T-cell (primary cell): ENCODE data around the gene LMO4. TPM values are rescaled to one million over a fixed set of nuclear protein-coding genes. Genes with fewer than 3 reads are reported as not detected.
A peak's percentile ranks its signal among the peaks of the same experiment; 100 is the strongest.

ENCODE experiments used
- ATAC-seq, 4 experiments: fragments of 200-7000 bp in 3 of 4; fragments of 150-1000 bp in 1 of 4; cut with Tn5 transposase; replicated peaks in 1 of 4; 1 replicate in 3 of 4; 2 replicates in 1 of 4; pipeline ENCODE4 v1.10.0; 2021; ENCODE audit warnings: moderate library complexity in 3 of 4, mild to moderate bottlenecking in 2 of 4, moderate number of reproducible peaks in 1 of 4
- CTCF ChIA-PET, 2 donors: fragments of 300-600 bp; sonication (Branson Sonifier 250); formaldehyde crosslinking; loops; one replicate each; lab custom pipeline; 2022; ENCODE audit warnings: antibody characterized with exemption in 2 of 2; lab: Charles Lee
- POLR2A ChIA-PET, 2 donors: fragments of 300-600 bp; sonication (Branson Sonifier 250); formaldehyde crosslinking; loops; one replicate each; lab custom pipeline; 2022; ENCODE audit warnings: antibody characterized with exemption in 2 of 2; lab: Charles Lee
- DNase-seq, 35 experiments: peaks; one replicate each; pipeline versions ENCODE4 v3.0.0 to v3.0.0-alpha.2; 2013 to 2023
- H3K27ac ChIP-seq: one replicate; pipeline ENCODE4 v1.5.1; 2013; ENCODE audit warnings: low read length
- H3K27me3 ChIP-seq, 2 experiments: replicated peaks in 1 of 2; 1 replicate in 1 of 2; 2 replicates in 1 of 2; pipeline versions ENCODE4 v1.6.1 to v1.7.0; 2013; ENCODE audit warnings: low read length in 1 of 2, mixed read lengths in 1 of 2; ENCODE audit not compliant: control insufficient read depth in 2 of 2, insufficient read depth in 2 of 2; ENCODE audit errors: extremely low read depth in 1 of 2
- H3K36me3 ChIP-seq, 2 donors: 1 replicate in 1 of 2; 2 replicates in 1 of 2; pipeline versions ENCODE4 v1.6.1 to v1.7.0; 2013; ENCODE audit warnings: low read length in 1 of 2; ENCODE audit not compliant: control insufficient read depth in 2 of 2, insufficient read depth in 1 of 2; ENCODE audit errors: extremely low read depth in 1 of 2
- H3K4me1 ChIP-seq, 2 experiments: 1 replicate in 1 of 2; 2 replicates in 1 of 2; pipeline versions ENCODE4 v1.6.1 to v1.7.0; 2013; ENCODE audit warnings: low read length in 2 of 2, mixed read lengths in 1 of 2; ENCODE audit not compliant: insufficient read depth in 2 of 2, control insufficient read depth in 1 of 2; ENCODE audit errors: extremely low read depth in 1 of 2
- H3K4me3 ChIP-seq, 2 donors: 1 replicate in 1 of 2; 2 replicates in 1 of 2; pipeline versions ENCODE4 v1.5.1 to v1.7.0; 2013; ENCODE audit warnings: mild to moderate bottlenecking in 2 of 2, low read length in 1 of 2, moderate library complexity in 1 of 2; ENCODE audit not compliant: control insufficient read depth in 1 of 2; ENCODE audit errors: extremely low read depth in 1 of 2
- H3K9me3 ChIP-seq: 2 replicates; pipeline ENCODE4 v1.7.0; 2013
- H3K27ac Mint-ChIP-seq, 2 donors: one replicate each; pipeline ENCODE4 v1.8.0; 2020 to 2021; ENCODE audit warnings: mild to moderate bottlenecking in 2 of 2, mixed read lengths in 2 of 2
- H3K27me3 Mint-ChIP-seq, 2 donors: one replicate each; pipeline ENCODE4 v1.8.0; 2021 to 2022; ENCODE audit warnings: mixed read lengths in 2 of 2
- H3K36me3 Mint-ChIP-seq: one replicate; pipeline ENCODE4 v1.8.0; 2021; ENCODE audit warnings: mixed read lengths
- H3K4me1 Mint-ChIP-seq, 3 donors: one replicate each; pipeline ENCODE4 v1.8.0; 2020 to 2022; ENCODE audit warnings: mixed read lengths in 3 of 3, mild to moderate bottlenecking in 1 of 3
- H3K4me3 Mint-ChIP-seq, 3 donors: one replicate each; pipeline ENCODE4 v1.8.0; 2020 to 2022; ENCODE audit warnings: mild to moderate bottlenecking in 3 of 3, mixed read lengths in 3 of 3, moderate library complexity in 3 of 3
- H3K9me3 Mint-ChIP-seq, 3 donors: one replicate each; pipeline ENCODE4 v1.8.0; 2020 to 2022; ENCODE audit warnings: mixed read lengths in 3 of 3
- WGBS: methylation state at CpG from one replicate; pipeline ENCODE4 v1.1.5; 2013; ENCODE audit warnings: missing lambda C conversion rate; ENCODE audit not compliant: insufficient coverage; 5-methylcytosine and 5-hydroxymethylcytosine counted together
- total RNA-seq, 35 experiments: library from RNA in 6 of 35; stranded (reverse) in 6 of 35; fragments of 120-200 nt in 1 of 35; gene quantifications; one replicate each; pipeline versions ENCODE4 v1.2.1 to v1.2.4 and lab custom pipeline; 2013 to 2026

Gene LMO4
- total RNA-seq, 5 donors from 2014 or later (not counting 1 experiment from before 2014, with no cell fraction given), result 14.4 to 26.2 (median 20.2) TPM

DNA sequence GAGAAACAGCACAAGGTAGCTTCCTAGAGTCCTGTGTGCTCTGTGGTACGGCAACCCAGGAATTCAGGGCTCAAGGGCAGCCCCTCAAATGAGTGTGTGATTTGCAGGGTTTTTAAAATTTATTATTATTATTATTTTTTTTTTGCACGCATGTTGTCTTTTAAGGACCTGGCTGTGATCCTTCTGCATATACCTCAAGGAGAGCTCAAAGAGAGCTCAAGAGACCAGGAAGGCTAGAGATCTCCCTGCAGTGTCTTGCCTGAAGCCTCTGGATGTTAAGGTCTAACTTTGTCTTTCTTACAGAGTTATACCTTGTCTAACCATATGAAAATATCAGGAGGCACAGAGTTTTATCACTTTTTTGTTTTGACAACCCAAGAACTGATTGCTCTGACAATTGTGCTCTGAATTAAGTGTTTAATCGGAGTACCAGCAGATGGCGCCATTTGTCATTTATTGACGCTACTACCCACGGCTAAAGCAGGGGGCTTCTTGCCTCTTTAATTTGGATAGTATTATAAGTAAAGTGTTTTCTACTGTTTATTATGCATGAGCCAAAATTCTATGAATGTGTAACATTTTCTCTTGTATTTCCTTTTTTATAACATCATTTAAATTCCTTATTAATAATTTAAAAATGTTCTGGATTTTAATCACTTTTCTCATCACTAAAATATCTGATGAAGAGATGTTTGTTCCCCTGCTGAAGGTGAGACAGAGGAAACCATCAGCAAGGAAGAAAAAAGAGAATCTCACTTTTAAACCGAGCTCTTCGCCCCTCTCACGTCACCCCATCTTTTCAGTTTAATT is 35.8 kb upstream of the LMO4 start:
- peaks cover 5 to 11% of the 10 kb centered on the region in 2 donors for H3K27me3 Mint-ChIP-seq
- H3K36me3 Mint-ChIP-seq, result no peaks in the 10 kb centered on the region
- Histone ChIP-seq H3K36me3 (no peaks in the 10 kb centered on the region), H3K27ac (no peak overlapping the region), H3K4me1 (no peaks in the 10 kb centered on the region), H3K4me3 (no peak overlapping the region), H3K27me3 (peaks cover 0 to 5% of the 10 kb centered on the region in 2 experiments), H3K9me3 (no peaks in the 10 kb centered on the region)
- H3K4me3 Mint-ChIP-seq, result no peak overlapping the region
- WGBS, result 0% methylated on average over 2 of the region's 9 CpGs
- POLR2A ChIA-PET, result no interaction called here
- no peak overlapping the region for H3K27ac Mint-ChIP-seq
- DNase-seq (peak in 31 of 35 experiments; percentile 2 to 82 (median 45)), ATAC-seq (peak in 2 of 4 experiments; percentile 49 to 50)
- CTCF ChIA-PET, result interaction anchor here (0.5 to 2.6 kb wide), 10 partner anchors 37 to 1571 kb away, joined by 3 to 27 read pairs (median 3); no protein-coding TSS in a partner anchor
- H3K9me3 Mint-ChIP-seq, result no peaks in the 10 kb centered on the region
- no peaks in the 10 kb centered on the region for H3K4me1 Mint-ChIP-seq

- no peak overlapping the region for H3K27ac ChIP-seq
- no peaks in the 10 kb centered on the region for H3K36me3 ChIP-seq
- H3K9me3 Mint-ChIP-seq, result no peaks in the 10 kb centered on the region
- H3K4me3 Mint-ChIP-seq, result no peak overlapping the region
- H3K9me3 ChIP-seq, result no peaks in the 10 kb centered on the region
- H3K36me3 Mint-ChIP-seq, result no peaks in the 10 kb centered on the region
- no peak overlapping the region for H3K27ac Mint-ChIP-seq
- DNase-seq (no peak), ATAC-seq (no peak)
- ChIA-PET CTCF (interaction anchor here (0.6 to 1.2 kb wide), 3 partner anchors 654 to 884 kb away, joined by 3 to 6 read pairs (median 4); no protein-coding TSS in a partner anchor), POLR2A (no interaction called here)
- 50% methylated on average over 1 of the region's 5 CpGs for WGBS
- no peak overlapping the region for H3K4me3 ChIP-seq
- H3K27me3 Mint-ChIP-seq, result peaks cover 0 to 2% of the 10 kb centered on the region in 2 donors
- peaks cover 0 to 5% of the 10 kb centered on the region in 2 experiments for H3K27me3 ChIP-seq
- no peaks in the 10 kb centered on the region for H3K4me1 ChIP-seq
- no peaks in the 10 kb centered on the region for H3K4me1 Mint-ChIP-seq
Measured at GRCh38 chr1:87294633-87295032, 34.0 kb upstream of the LMO4 start.

GRCh38 chr1:87295445-87296110 is 33.1 kb upstream of the LMO4 start:
- Mint-ChIP-seq H3K27me3 (peaks cover 0 to 2% of the 10 kb centered on the region in 2 donors), H3K9me3 (no peaks in the 10 kb centered on the region), H3K27ac (no peak overlapping the region), H3K4me3 (no peak overlapping the region), H3K36me3 (no peaks in the 10 kb centered on the region), H3K4me1 (no peaks in the 10 kb centered on the region)
- Histone ChIP-seq H3K4me3 (no peak overlapping the region), H3K27ac (no peak overlapping the region), H3K36me3 (no peaks in the 10 kb centered on the region), H3K4me1 (no peaks in the 10 kb centered on the region), H3K9me3 (no peaks in the 10 kb centered on the region), H3K27me3 (peaks cover 0 to 5% of the 10 kb centered on the region in 2 experiments)
- ATAC-seq (no peak), DNase-seq (no peak)
- POLR2A ChIA-PET, result interaction anchor here in 1 of 2 donors (0.6 kb wide), 1 partner anchor 50 kb away, joined by 5 read pairs; no protein-coding TSS in a partner anchor
- CTCF ChIA-PET, result interaction anchor here (0.7 to 1.2 kb wide), 4 partner anchors 187 to 1342 kb away, joined by 3 to 13 read pairs (median 5); no protein-coding TSS in a partner anchor
- 85% methylated on average over 5 of the region's 11 CpGs for WGBS

GRCh38 chr1:87296206-87296605 is 32.5 kb upstream of the LMO4 start:
- Mint-ChIP-seq H3K27me3 (peaks cover 0 to 1% of the 10 kb centered on the region in 2 donors), H3K27ac (no peak overlapping the region), H3K4me1 (no peaks in the 10 kb centered on the region), H3K4me3 (no peak overlapping the region), H3K9me3 (no peaks in the 10 kb centered on the region), H3K36me3 (no peaks in the 10 kb centered on the region)
- Histone ChIP-seq H3K9me3 (no peaks in the 10 kb centered on the region), H3K4me3 (no peak overlapping the region), H3K27ac (no peak overlapping the region), H3K4me1 (no peaks in the 10 kb centered on the region), H3K36me3 (no peaks in the 10 kb centered on the region), H3K27me3 (peaks cover 0 to 5% of the 10 kb centered on the region in 2 experiments)
- CTCF ChIA-PET, result interaction anchor here in 1 of 2 donors (0.9 kb wide), 1 partner anchor 1341 kb away, joined by 3 read pairs; no protein-coding TSS in a partner anchor
- no CpG with 5 or more reads among the region's 6 CpGs for WGBS
- no peak for DNase-seq
- POLR2A ChIA-PET, result no interaction called here
- no peak for ATAC-seq

- 38% methylated on average over 1 of the region's 1 CpG for WGBS
- no peak for ATAC-seq
Measured at GRCh38 chr1:87299661-87300060, 29.0 kb upstream of the LMO4 start.

GRCh38 chr1:87300628-87301027 is 28.1 kb upstream of the LMO4 start:
- no peak overlapping the region for H3K27ac ChIP-seq
- DNase-seq, result no peak
- ChIA-PET CTCF (no interaction called here), POLR2A (no interaction called here)
- no peak overlapping the region for H3K4me3 Mint-ChIP-seq
- no peaks in the 10 kb centered on the region for H3K4me1 ChIP-seq
- no peaks in the 10 kb centered on the region for H3K36me3 Mint-ChIP-seq
- H3K9me3 Mint-ChIP-seq, result no peaks in the 10 kb centered on the region
- ATAC-seq, result no peak
- no peak overlapping the region for H3K27ac Mint-ChIP-seq
- H3K27me3 Mint-ChIP-seq, result peaks cover 0 to 7% of the 10 kb centered on the region in 2 donors
- no CpG with 5 or more reads among the region's 8 CpGs for WGBS
- H3K36me3 ChIP-seq, result no peaks in the 10 kb centered on the region
- H3K9me3 ChIP-seq, result no peaks in the 10 kb centered on the region
- H3K4me1 Mint-ChIP-seq, result no peaks in the 10 kb centered on the region
- H3K27me3 ChIP-seq, result peaks cover 0 to 6% of the 10 kb centered on the region in 2 experiments
- no peak overlapping the region for H3K4me3 ChIP-seq

More at GRCh38 chr1:87299661-87300060, 29.0 kb upstream of the LMO4 start:
- Mint-ChIP-seq H3K36me3 (no peaks in the 10 kb centered on the region), H3K27ac (no peak overlapping the region), H3K4me3 (no peak overlapping the region), H3K9me3 (no peaks in the 10 kb centered on the region), H3K27me3 (peaks cover 0 to 7% of the 10 kb centered on the region in 2 donors), H3K4me1 (no peaks in the 10 kb centered on the region)
- Histone ChIP-seq H3K4me3 (no peak overlapping the region), H3K4me1 (no peaks in the 10 kb centered on the region), H3K27me3 (peaks cover 0 to 6% of the 10 kb centered on the region in 2 experiments), H3K36me3 (no peaks in the 10 kb centered on the region), H3K27ac (no peak overlapping the region), H3K9me3 (no peaks in the 10 kb centered on the region)
- POLR2A ChIA-PET, result interaction anchor here in 1 of 2 donors (0.5 kb wide), 1 partner anchor 36 kb away, joined by 3 read pairs; no protein-coding TSS in a partner anchor
- CTCF ChIA-PET, result no interaction called here
- DNase-seq, result no peak
